Endometrium (tissue), 2 donors: ENCODE data around the gene AOAH.
"Not testable (repeated sequence)": the region's sequence is repeated elsewhere in the genome, so short reads cannot be mapped to it uniquely, and the experiment has no call there.

ENCODE experiments used
- FAIRE-seq: peaks from 2 replicates; lab custom pipeline; 2012; peaks lifted over from hg19 to GRCh38; lab: Jason Lieb, UNC
- donor health status: control.
- donor health status: control.

AOAH gene

DNA sequence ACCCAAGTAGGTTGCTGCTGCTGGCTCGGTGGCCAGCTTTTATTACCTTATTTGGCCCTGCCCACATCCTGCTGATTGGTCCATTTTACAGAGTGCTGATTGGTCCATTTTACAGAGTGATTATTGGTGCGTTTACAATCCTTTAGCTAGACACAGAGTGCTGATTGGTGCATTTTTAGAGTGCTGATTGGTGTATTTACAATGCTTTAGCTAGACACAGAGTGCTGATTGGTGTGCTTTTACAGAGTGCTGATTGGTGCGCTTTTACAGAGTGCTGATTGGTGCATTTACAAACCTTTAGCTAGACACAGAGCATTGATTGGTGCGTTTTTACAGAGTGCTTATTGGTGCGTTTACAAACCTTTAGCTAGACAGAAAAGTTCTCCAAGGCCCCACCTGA, 219.7 kb downstream of the AOAH start:
- not testable (repeated sequence) for FAIRE-seq

- not testable (repeated sequence) for FAIRE-seq
These were observed 220.1 kb downstream of the AOAH start for GRCh38 chr7:36504216-36504615.

- FAIRE-seq = no peak
These were observed 226.5 kb downstream of the AOAH start for GRCh38 chr7:36497775-36498174.

GRCh38 chr7:36497176-36497575, 227.1 kb downstream of the AOAH start:
- not testable (repeated sequence) for FAIRE-seq

DNA sequence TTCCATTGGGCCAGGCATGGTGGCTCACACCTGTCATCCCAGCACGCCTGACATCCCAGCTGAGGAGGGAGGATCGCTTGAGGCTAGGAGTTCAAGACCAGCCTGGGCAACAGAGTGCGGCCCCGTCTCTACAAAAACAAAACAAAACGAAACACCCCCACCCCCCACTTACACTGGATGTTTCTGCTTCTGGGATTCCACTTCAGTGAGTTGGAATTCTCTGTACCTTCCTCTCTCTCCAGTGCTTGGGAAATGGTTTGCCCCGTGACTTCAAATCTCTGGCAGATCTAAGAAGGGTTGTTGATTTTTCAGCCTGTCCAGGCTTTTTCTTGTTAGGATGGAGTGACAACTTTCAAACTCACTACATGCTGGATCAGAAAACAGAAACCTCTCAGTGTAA, 227.7 kb downstream of the AOAH start:
- FAIRE-seq = no peak

DNA sequence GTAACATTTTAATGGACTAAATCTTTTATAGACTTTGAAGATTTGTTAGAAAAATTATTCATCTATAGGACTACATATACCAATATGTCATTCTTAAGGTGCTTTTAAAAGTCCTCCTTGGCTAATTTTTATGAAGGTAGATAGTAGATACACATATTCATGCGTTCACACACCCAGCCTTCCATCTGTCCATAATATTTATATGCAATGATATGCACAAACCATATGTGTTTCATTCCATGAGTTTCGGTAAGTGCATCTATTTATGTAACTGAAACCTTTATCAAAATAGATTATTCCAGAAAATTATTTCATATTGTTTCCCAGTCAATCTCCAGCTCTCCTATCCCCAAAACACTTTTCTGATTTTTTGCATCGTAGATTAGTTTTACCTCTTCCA, 233.0 kb downstream of the AOAH start:
- no peak for FAIRE-seq

- FAIRE-seq = no peak
These were observed 233.9 kb downstream of the AOAH start for GRCh38 chr7:36490419-36490830.

GRCh38 chr7:36488672-36489071, 235.6 kb downstream of the AOAH start:
- not testable (repeated sequence) for FAIRE-seq

- FAIRE-seq = no peak
These were observed 236.4 kb downstream of the AOAH start for GRCh38 chr7:36487756-36488336.

DNA sequence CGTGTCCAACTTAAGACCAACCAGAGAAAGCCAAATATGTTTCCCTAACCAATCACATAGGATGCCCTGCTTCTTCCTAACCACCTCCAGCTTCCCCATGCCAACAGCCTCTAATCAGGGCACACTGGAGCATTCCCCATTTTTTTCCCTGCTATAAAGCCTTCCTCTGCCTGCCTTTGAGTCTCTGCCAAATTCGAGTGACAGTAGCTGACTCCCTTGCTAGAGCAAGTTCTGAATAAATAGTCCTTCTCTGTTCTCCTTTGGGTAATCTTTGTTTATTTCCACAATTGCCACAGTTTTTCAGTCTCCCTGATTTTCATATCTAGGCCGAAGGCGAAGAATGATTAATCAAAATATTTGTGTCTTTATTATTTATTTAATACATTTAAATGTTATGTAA, 238.0 kb downstream of the AOAH start:
- FAIRE-seq = no peak

GRCh38 chr7:36484265-36484664, 240.0 kb downstream of the AOAH start:
- no peak for FAIRE-seq

- FAIRE-seq = not testable (repeated sequence)
These were observed 240.4 kb downstream of the AOAH start for GRCh38 chr7:36483853-36484252.

DNA sequence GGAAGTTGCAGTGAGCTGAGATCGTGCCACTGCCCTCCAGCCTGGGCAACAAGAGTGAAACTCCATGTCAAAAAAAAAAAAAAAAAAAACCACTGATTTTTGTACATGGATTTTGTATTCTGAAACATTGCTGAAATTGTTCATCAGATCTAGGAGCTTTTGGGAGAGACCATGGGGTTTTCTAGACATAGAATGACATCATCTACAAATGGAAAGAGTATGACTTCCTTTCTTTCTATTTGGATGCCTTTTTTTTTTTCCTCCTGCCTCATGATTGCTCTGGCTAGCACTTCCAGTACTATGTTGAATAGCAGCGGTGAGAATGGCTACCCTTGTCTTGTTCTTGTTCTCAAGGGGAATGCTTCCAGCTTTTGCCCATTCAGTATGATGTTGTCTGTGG, 245.5 kb downstream of the AOAH start:
- no peak for FAIRE-seq

- FAIRE-seq = no peak
These were observed 248.9 kb downstream of the AOAH start for GRCh38 chr7:36475381-36475780.

- FAIRE-seq = no peak
These were observed 249.3 kb downstream of the AOAH start for GRCh38 chr7:36475011-36475342.

DNA sequence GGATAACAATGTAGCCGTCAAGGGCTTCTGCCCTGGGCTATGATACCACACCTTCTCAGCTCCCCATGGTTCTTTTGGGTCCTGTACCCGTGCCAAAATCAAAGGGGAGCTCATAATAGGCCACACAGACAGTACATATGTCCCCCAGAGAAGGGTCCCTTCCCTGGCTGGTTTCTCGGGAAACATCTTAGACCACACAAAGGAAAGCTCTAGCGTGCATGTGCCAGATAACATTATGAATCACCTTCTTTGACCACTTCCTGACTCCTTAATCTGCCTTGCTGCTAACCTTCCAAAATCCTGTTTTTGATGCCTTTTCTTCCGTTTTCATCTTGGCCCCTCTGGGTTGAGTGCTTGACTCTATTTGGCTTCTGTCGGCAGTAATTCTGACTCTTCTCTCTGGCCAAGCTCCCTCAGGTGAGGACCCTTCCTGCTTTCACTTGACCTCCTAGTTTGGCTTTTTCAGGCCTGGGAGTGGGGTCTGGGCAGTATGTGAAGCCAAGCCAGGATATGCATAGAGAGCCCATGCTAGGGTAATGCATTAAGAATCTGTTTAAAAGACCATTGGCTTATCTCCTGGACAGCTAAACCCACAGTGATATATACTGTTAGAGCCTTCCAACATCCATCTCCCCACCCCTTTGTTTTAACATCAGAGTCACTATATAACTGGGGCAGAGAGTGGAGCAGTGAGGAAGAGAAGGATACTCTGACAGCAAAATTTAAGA, 249.8 kb downstream of the AOAH start:
- no peak for FAIRE-seq

GRCh38 chr7:36473454-36474282, 250.6 kb downstream of the AOAH start:
- FAIRE-seq = no peak

DNA sequence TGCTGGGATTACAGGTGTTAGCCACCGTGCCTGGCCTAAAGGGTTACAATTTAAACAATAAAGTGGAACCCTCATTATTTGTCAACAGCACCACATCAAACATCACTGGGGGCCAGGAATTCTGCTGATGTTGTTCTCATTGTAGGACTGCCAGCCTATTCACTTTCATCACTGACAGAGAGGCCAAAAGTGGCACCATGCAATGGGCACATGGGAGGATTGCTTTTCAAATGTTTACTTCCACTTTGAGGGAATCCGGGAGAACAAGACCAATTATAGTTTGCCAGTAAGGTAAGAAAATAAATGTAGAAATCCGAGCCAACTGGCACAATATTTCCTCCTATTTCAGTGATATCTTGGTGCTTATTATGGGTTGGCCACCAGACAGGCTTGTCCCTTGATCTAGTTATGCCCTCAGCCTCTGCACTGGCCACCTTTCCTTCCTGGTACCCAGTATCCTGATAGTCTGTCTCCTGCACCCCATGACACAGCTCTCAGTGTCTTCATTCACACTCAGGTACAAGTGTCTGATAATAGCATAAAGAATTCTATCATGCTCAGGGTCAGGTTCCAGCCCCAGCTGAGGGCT, 252.1 kb downstream of the AOAH start:
- no peak for FAIRE-seq

DNA sequence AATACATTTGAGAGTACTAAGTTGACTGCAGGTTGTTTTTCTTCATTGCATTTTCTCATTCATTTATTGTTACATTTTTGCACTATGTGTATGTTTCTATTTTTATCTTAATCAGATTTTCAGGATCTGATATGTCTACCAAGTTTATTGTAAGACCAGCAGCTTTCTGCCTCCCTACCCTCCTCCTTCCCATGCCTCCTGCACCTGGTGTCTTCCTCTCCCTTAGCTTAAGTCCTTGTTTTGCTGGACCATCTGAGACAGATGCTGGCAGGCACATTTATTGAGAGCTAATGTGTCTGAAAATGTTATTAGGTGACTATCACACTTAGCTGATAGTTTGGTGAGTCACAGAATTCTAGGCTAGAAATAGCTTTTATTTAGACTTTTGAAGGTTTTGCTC, 255.1 kb downstream of the AOAH start:
- FAIRE-seq = no peak

GRCh38 chr7:36468370-36469101, 255.8 kb downstream of the AOAH start:
- no peak for FAIRE-seq

DNA sequence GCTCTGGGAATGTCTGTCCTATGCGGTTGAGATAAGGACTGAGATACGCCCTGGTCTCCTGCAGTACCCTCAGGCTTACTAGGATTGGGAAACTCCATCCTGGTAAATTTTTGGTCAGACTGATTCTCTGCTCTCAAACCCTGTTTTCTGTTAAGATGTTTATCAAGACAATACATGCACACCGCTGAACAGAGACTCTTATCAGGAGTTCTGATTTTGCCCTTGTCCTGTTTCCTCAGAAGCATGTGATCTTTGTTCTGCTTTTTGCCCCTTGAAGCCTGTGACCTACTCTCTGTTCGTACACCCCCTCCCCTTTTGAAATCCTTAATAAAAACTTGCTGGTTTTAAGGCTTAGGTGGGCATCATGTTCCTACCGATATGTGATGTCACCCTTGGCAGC, 258.3 kb downstream of the AOAH start:
- FAIRE-seq = not testable (repeated sequence)

- no peak for FAIRE-seq
These were observed 260.0 kb downstream of the AOAH start for GRCh38 chr7:36464271-36464670.
